M059J (cell line): ENCODE data around the gene METTL18. TPM values are rescaled to one million over a fixed set of nuclear protein-coding genes. Genes with fewer than 3 reads are reported as not detected.
A peak's percentile ranks its signal among the peaks of the same experiment; 100 is the strongest.

Source experiments
- DNase-seq: peaks from one replicate; pipeline ENCODE4 v3.0.0-alpha.2; 2012; ENCODE audit warnings: low read depth
- total RNA-seq: library from RNA; depleted of rRNA; stranded (reverse); fragments of >200 nt; shearing (Covaris generic); gene quantifications from 2 replicates; pipeline ENCODE4 v1.2.3, GENCODE V29; 2014; rRNA removed

The METTL18 gene
- total RNA-seq, 1 experiment from 2014 or later, result 5.4 TPM

- no peak for DNase-seq
Observed at GRCh38 chr1:169785267-169785666, 9.4 kb downstream of the METTL18 start.

- peak; percentile 7 for DNase-seq
Observed at GRCh38 chr1:169784102-169784501, 10.6 kb downstream of the METTL18 start.

GRCh38 chr1:169782596-169782995, 12.1 kb downstream of the METTL18 start:
- DNase-seq, result no peak

DNA sequence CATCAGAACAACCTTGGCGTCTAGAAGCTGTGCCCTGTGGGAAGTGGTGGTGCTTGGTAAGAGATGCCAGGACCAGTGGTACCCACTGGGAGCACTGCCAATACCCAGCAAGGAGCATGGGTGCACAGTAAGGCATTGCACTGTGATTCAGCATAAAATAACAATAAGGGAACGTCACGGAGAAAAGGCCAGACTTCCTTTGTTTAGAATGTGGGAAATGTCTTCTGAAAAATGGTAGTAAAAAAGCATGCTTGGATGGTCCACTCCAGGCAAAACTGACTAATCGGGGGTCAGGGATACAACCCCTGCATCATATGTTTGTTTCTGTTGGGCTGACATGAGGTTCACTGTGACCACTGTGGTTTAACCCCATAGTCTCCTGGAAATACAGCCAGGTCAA, 14.7 kb downstream of the METTL18 start:
- DNase-seq, result peak; percentile 88

DNA sequence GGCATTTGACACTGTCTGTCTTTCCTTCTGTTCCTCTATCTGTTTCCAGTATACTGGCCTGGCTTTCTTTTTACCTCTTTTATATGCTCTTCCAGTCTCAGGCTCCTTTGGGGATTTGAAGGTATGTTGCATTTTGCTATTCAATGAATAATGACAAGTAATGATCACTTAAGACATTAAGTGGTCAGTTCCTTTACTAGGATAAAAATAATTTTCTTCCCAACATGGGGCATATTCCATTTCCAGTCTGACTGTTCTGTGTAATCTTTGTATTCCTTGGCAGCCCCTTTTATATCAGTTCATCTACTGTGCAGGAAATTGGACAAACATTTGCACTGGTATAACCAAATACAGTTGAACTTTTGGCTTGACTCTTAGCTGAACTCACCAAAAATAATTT, 15.6 kb downstream of the METTL18 start:
- DNase-seq, result no peak

DNA sequence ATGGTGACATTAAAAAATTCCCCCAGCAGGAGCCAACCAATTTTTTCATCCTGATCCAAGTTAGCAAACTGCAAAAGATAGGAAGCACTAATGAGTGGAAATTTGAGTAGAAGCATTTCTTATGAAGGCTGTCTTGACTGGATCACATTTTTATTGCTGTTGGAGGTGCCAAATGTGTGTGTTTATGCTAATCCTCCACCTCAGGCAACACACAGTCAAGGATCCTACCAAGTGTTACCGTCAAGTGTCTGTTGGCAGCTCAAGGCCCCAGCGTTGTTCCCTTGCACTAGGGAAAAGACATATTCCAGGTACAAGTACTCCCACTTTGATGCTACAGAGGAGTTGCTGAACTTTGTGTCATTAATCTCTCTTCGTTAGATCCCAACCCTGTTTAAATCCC, 18.3 kb downstream of the METTL18 start:
- no peak for DNase-seq

DNA sequence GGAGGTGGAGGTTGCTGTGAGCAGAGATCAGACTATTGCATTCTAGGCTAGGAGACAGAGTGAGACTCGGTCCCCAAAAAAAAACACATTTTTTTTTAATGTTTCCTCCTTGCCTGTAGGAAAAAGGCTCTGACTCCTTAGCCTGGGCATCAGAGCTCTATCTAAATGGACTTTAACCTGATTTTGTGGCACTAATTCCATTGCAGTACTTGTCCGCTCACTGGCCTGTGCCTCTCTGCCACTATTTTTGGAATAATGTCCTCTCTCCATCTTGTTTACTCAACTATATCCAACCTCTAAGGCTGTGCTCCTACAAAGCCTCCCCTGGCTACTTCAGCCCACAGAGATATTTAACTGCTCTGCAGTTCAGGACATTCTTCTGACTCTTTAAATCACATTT, 26.5 kb downstream of the METTL18 start:
- no peak for DNase-seq

- DNase-seq, result no peak
Observed at GRCh38 chr1:169765580-169766331, 29.0 kb downstream of the METTL18 start.

DNA sequence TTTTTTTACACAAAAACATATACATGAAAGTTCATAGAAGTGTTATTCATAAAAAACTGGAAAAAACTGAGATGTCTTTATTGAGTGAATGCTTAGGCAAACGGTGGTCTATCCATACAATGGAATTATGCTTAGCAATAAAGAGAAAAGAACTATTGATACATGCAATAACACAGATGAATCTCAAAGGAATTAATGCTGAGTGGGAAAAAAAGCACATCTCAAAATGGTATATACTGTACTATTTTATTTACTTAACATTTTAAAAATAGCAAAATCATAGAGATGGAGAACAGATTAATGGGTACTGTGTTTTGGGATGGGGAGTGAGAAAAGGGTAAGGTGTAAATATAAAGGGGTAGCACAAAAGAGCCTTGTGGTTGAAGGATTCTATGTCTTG, 29.8 kb downstream of the METTL18 start:
- DNase-seq, result no peak

DNA sequence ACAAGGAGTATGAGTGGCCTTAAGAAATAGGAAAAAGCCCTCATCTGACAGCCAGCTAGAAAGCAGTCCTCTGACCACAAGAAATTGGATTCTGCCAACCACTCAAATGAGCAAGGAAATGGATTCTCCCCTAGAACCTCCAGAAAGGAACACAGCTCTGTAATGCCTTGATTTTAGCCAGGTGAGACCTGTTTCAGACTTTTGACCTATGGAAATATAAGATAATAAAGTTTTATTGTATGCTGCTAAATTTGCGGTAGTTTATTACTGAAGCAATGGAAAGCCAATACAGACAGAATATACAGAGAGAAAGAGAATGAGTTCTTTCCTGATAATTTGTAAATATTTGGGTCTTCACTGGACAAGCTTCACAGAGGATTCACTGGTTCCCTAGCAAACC, 32.0 kb downstream of the METTL18 start:
- no peak for DNase-seq

DNA sequence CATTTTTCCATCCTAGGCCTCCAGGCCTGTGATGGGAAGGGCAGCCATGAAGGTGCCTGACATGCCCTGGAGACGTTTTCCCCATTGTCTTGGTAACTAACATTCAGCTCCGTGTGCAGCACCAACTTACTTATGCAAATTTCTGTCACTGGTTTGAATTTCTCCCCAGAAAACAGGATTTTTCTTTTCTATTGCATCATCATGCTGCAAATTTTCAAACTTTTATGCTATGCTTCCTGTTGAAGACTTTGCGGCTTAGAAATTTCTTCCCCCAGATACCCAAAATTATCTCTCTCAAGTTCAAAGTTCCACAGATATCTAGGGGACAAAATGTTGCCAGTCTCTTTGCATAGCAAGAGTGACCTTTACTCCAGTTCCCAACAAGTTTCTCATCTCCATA, 35.7 kb downstream of the METTL18 start:
- no peak for DNase-seq

DNA sequence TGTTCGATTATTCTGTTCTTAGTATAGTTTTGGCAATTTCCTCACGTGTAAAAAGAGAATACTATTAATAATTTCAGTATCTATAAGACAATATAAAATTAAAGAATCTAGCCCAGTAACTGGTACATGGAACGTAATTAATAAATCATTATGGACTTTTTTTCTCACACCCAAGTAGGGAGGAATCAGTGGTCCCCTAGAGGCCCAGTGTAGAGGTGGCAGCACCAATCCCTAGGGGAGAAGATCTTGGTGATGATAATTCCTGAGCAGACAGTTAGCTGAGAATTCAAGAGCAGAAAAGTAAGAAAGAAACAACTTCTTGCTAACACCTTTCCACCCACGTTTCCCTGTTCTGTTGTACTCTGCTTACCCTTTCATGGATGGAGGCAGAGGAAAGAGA, 41.2 kb downstream of the METTL18 start:
- no peak for DNase-seq

DNA sequence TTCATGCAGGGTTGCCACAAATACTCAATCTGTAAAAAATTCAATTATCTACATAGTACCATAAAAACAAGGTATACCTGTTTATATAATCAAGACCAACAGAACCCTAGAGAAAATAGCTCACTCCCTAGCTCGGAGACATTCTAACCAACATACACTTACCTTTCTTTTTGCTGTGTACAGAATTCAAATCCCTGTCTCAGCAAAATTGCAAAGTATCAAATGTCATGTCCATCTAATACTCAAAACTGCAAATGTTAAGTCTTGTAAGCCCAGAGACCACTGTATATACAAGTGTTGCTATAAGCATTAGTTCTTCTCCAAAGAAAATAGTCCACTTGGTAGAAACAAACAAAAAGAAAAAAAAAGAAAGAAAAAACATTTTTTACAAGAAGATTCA, 44.7 kb downstream of the METTL18 start:
- DNase-seq, result no peak

GRCh38 chr1:169746550-169746949, 48.2 kb downstream of the METTL18 start:
- DNase-seq, result no peak

DNA sequence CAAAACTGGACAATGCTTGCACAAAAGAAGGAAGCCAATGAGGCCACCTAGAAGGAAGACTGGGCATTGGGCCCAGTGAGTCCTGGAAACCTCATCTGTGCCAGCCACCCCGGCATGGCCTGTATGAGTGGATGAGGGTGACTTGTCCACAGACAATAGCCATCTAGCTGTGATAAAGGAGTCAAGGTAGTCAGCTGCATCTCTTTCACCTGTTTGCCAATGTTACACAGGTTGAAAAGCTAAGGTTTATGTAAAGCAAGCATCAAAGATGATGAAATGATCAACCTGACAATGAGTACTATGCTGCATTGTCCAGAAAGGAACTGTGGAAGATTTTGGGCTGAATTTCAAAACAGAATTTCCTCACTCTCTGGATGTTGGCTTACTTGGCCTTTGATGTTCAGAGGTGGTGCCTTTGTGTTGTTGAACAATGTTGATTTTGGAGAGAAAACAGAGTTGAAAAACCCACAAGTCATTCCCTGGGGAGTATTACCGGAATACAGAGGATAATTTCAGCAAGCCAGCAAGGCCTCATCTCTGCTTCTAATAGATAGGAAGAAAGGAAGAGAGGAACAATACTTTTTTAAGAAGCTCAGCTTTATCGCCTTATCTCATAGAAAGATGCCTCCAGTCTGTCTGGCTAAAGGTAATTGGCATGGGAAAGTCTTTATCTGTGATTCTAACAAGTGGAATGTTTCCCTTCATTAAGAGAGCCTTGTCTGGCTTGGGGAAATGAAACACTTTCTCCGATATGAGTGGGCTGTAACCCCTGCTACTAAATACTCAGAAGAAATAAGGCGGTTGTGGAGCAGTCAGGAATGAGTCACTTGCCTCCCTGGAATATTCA, 49.5 kb downstream of the METTL18 start:
- DNase-seq, result no peak

Other genes starting within 250 kb of the METTL18 start
- gene F5, start 208.4 kb downstream of the METTL18 start, total RNA-seq, result not detected in 2 replicates
- gene SELP, start 164.8 kb downstream of the METTL18 start, total RNA-seq, result not detected in 2 replicates
- gene SELL, start 83.3 kb downstream of the METTL18 start, total RNA-seq, result 0.15 TPM in 1 of 2 replicates, not detected in the other
- not detected in 2 replicates for gene SELE, start 60.8 kb downstream of the METTL18 start, total RNA-seq
- gene SCYL3, start 99.0 kb upstream of the METTL18 start, total RNA-seq, result 2.9 and 7.8 TPM in 2 replicates